CD1c-positive myeloid dendritic cell (primary cell): ENCODE data around the gene CACNA2D2.
A peak's percentile ranks its signal among the peaks of the same experiment; 100 is the strongest.

Experiments used
- DNase-seq: peaks from one replicate; pipeline ENCODE4 v3.0.0-alpha.2; 2016; ENCODE audit errors: extremely low spot score

CACNA2D2 gene

DNA sequence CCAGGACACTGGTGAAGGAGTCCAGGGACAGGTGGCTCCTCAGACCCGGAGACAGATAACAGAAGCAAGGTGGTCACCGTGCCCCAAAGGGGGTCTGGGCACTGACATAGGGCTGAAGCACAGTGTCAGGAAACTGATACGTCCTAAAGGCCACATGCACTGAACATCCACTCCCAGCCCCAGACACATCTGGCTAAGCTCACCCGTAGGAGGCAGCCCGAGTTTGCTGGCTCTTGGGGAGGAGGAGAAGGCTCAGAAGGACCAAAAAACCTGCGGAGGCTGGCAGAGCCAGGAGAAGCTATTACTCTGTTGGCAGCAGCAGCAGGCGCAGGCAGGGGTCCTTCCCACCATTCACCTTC, 1.2 kb downstream of the CACNA2D2 start:
- no peak for DNase-seq

DNA sequence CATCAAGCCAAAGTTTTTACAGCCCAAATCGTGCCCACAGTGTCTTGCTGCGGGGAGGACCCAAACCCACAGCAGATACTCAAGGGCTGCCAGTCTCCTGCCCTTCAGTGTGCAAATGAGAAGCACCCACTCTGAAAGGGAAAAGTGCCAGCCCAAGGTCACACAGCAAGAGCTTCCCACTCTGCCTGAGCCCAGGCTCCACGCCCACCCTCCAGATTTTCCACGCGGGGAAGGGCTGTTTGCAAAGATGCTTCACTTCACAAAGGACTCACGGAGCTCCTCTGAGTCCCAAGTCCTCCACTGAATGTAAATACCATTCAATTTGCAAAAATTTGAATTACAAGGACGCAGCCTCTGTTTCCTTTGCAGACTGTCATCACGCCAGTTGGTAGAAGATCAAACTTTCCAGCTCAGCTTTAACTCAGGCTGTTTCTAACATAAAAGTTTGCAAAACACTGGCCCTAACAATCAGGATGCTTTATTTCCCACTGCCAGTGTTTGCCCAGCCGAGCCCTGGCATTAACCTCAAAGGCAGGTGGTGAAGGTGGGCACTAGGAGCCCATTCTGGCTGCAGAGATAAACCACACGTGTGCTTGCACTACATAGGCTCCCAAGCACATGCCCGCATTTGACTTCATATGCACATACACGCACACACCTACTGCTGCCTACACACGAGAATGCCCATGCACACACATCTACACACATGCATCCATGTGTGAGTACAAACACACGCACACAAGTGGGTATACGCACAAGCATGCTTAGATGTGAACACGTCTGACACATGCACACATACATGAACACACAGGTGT, 7.6 kb downstream of the CACNA2D2 start:
- no peak for DNase-seq

DNA sequence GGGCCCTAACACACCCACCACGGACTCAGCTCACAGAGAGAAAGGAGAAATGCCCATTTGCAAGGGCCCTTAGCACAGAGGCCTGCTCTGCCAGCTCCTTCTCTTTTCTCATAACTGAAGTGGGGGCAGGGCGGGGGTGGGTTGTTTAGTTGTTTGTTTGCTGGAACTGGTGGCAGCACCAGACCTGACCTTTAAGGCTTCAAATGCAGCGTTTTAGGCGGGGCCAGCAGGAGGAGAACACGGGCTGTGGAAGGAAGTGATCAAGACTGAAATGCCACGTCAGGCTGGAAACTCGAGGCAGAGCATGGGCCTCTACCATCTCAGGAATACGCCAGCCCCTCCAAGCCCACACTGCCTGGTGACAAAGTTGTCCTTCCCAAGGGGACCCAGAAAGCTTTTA, 9.3 kb downstream of the CACNA2D2 start:
- DNase-seq, result peak; percentile 76

DNA sequence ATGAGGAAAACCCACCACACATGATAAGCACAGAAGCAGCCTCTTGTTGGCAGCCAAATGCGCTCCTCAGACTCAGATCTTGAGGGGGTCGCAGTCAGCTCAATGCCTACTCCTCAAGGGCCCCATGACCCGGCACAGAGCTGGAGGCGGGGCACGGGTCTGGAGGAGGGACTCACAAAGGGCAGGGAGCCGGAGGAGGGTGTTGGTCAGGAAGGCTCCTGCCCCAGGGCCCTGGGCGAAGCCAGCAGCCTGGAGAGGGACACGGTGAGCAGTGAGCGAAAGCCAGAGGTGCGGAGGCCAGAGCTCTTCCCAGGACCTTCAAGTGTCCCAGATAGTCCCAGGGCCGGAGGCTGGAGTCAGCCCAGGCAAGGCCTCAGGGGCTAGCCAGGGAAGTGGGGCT, 9.8 kb downstream of the CACNA2D2 start:
- DNase-seq, result no peak

DNA sequence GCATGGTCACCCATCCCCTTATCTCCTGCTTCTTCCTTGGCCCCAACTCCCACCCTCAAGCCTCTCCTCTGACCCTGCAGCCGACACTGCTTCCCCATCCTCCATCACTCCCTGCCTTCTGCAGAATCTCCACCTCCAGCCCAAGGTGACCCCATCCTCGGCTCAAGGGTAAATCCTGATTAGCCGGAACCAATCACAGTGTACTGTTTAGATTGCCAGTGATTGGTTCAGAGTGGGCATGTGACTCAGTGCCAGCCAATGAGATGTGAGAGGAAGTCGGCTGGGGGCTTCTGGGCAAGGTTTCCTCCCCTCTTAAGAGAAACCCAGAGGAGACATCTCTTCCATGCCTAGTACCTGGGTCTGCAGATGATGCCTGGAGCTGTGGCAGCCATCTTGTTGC, 10.3 kb downstream of the CACNA2D2 start:
- DNase-seq, result no peak

DNA sequence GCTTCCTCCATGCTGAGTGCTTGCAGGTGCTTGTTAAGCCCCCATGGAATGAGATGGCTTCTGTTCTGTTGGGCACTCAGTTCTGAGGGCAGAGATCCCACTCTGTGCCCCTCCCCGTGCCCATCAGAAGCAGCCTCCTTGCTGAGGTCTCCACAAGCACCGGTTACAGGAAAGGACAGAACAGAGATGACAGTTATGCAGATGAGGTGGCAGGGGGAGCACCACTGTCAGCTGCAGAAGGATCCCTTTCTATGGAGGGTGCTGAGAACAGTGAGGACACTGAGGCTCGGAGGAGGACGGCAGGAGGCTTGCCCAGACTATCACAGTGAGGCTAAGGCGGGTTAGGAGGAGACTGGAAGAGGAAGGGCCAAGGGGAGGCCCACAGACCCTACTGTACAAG, 12.4 kb downstream of the CACNA2D2 start:
- DNase-seq, result no peak

DNA sequence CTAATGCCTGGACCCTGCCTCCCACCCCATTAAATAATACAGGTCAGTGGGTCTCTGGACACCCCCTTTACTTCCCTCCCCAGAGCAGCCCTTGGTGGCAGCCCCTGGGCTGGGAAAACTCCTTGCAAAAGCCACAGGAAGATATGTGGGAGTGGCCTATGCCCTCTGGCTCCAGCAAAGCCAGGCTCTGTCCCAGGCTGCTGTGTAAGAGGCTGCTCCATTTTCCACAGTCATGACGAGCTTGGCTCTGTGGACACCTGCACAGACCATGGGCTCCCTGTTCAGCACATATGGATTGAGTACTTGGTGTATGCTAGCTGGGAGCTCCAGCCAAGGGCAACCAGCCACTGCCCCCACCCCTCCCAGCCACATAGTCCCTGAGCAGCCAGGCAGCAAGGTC, 13.0 kb downstream of the CACNA2D2 start:
- no peak for DNase-seq

DNA sequence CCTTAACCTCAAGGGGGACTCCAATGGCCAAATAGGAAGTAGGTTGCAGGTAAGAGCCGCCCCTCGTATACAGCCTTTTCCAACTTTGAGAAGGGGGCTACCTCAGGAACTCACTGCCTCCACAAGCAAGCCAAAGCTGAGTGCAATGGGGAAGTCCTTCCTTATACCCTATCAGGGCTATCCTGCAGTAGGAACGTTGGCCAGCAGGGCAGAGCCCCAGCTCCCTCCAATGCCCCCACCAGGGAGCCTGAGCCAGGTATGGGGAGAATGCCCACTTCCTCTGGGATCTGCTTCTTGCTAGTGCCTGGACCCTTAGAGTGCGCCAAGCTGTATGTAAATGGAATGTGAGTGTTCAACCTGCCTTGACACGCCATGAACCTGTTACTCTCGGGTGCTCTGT, 16.3 kb downstream of the CACNA2D2 start:
- DNase-seq, result no peak

DNA sequence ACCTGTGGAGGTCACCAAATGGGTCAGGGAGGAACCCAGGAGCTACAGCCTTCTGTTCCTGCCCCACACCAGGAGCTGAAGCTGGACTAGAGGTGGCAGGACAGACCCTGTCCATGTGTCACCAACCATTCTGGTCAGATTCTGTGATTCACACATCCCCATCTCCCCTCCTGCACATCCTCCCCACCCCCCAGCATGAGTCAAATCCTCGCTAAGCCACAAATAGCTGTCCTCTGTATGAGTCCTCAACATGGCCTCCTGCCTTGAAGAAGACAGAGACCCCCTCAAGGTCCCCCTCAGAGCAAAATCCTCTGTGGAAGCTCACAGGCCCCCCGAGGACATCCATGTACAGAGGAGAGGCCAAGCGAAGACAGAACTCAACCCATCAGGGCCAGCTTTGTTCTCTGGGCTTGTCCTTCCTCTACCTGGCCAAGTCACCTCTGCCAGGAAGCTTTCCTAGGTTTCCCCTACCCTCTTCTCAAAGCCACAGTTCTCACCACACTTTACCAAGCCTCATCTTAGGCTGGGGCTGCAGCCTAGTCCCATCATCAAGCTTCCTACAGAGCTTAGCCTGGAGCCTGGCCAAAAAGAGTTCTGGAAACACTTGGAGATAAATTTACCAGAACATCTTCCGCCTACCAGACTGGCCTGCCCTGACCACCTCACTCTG, 17.1 kb downstream of the CACNA2D2 start:
- no peak for DNase-seq

DNA sequence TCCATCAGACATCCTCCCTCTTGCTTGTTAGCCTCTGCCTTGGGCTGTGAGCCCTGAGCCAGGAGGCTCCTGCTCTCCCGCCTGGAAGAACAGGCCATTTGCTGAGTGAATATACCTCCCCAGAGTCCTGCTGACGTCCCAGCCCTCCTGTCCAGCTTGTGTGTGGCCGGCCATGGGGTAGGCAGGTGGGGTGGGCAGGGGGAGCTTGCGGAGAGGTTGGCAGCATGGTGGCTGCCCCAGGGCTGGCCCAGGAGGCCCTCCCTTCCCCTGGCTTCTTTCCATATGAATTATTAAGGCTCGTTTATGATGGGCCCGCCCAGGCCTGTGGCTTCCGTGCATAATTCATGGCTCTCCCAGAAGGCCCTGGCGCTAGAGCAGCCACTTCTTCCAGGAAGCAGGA, 18.7 kb downstream of the CACNA2D2 start:
- no peak for DNase-seq

DNA sequence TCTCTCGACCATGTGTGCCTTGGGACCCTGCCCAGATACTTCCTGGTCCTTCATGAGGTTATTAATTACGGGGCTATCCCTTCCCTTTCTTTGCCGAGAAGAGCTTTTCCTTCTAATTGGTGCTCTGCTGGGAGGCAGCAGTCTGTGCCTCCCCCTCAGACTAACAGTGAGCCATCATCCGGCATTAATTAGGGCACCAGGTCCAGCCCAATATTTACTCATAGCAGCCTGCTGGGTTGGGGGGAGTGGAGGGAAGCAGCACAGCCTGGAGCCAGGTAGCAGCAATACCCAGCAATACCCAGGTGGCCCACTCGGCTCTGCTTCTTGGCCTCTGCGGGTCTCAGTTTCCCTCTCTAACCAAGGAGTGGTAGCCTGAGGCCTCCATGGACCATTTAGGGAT, 20.1 kb downstream of the CACNA2D2 start:
- no peak for DNase-seq

DNA sequence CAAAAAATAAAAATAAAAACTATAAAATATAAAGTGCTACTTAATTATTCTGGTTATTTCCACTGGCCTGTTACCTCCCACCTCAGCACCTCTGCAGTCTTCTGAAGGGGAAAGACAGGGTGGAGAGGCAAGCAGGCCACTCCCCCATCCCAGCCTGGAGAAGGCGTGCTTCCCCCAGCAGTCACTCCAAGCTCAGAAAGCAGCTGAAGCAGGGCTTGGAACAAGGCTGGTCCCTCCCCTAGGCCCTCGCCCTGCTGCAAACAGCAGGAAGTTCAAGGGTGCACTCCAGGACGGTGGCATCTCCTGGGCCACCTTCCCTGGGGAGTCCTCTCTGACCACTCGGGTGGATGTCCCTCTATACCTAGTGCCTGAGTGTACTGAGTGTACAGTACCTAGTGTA, 21.4 kb downstream of the CACNA2D2 start:
- no peak for DNase-seq

DNA sequence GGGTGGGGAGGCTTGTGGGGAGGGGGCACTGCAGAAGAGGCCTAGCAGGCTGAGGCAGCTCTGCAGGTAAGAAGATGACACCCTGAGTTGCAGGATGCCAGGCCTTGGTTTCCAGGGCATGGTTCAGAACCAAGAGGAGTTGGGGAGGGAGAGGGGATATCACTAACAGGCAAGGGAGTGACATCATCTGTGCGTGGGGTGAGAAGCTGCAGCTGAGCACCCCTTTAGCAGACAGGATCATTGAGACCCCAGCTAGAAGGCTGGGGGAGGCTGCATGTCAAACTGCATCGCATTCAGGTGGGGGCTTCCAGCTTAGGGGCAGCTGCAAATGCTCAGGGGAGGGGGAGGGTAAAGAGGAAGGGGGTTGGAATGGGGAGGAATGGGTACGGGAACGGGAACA, 23.0 kb downstream of the CACNA2D2 start:
- no peak for DNase-seq

DNA sequence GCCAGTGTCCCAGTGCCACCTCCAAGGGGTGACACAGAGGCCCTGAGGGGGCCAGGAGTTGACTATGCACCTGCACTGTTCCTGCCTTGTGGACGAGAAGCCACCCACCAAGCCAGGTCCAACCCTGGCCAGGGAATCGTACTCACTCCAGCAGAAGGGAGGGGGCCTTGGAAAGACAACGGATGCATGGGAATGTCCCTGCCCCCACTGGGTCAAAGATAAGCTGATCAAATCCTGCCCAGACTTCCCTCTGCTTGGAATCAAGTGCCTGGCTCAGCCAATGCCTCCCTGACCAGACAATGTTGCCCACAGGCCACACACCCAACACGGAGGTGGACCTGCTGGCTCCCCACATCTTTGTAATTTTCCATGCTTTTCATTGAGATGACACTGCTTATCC, 23.9 kb downstream of the CACNA2D2 start:
- DNase-seq, result no peak

DNA sequence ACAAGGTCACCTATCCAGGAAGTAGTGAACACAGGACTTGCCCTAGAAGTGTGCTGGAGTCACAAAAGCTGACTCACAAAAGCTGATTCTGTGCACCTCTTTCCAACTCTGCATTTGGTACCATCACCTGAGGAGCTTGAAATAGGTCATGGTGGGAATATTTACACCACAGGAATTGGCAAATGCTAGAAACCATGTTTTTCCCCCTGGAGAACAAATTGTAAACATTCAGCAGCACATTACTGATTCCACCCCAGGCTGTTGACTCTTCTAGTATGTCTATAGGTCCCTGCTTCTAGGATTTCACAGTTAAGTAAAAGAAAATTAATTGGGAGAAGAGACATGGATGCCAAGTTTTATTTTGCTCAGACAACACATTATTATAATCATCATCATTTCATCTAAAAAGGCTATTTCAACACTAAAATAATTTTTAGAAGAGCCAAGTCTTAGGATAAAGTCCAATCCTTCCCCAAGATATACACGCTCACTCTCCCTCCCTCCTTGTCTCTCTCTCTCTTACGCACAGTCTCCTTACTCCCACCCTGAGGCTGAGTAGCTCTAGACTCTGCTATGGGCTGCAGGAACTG, 24.7 kb downstream of the CACNA2D2 start:
- no peak for DNase-seq

DNA sequence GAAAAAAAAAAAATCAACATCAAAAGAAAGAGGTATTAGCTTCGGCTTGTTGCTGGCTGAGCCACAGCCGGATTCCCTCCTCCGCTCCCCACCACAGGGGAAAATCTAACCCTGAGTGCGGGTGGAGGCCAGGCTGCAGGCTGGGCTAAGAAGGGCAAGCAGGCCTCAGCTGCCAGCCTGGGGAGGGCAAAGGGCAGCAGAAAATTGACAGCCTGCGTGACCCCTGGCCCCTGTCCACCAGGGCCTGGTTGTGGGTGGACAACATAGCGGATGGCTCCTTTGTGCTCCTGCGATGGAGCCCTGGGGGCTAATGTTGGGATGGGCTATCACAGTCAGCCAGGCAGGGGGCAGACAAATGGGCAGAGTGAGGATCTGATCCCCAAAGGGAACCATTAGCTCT, 25.4 kb downstream of the CACNA2D2 start:
- no peak for DNase-seq

DNA sequence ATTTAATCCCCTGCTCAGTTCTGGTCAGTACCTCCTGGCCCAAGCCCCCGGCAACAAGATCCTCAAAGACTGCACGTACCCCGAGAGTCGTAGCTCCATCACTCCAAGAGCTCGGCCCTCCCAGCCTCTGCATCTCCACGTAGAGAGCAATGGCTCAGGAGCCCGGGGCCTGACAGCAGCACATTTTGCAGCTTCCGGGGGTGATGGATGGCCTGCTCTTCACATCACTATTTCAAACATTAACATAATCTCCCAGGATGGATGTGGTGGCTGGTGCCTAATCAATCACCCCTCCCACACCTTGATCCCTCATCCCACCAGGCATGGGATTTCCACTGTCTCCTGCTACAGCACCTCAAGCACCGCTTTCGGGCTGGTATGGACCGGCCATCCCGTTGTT, 28.1 kb downstream of the CACNA2D2 start:
- no peak for DNase-seq

DNA sequence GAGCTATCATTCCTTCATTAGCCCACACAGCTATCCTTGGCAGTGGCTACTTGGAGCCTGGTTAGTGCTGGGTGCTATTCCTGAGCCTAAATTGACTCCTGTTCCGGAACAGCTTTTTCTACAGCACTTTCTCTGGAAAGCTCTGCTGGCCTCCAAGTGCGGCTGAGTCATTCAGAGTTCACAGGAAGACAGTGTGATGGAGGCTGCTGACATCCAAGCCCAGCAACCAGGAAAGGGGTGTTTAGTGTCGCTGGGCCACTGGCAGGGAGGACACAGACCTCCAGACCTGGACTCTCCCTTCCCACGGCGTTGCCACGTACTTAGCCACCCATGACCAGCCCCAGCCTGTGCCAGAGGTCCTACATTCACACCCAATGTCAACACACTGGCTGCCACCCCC, 28.7 kb downstream of the CACNA2D2 start:
- DNase-seq, result no peak

DNA sequence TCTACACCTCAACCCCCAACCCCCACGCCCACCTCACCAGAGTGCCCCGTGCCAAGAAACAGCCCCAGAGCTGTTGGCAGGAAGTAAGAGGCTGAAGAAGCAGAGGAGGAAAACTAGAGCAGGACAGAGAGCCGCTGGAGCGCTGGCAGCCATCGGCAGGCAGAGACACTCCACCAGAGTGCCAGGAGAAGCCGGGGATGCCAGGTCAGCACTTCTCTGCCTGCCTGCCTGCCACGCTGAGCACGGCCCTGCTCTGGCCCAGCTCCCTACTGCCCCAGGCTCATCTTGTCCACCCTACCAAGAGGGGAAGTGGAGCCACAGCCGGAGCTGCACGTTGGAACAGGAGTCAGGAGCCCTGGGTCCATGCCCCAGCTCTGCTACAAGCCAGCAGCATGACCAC, 29.7 kb downstream of the CACNA2D2 start:
- no peak for DNase-seq

DNA sequence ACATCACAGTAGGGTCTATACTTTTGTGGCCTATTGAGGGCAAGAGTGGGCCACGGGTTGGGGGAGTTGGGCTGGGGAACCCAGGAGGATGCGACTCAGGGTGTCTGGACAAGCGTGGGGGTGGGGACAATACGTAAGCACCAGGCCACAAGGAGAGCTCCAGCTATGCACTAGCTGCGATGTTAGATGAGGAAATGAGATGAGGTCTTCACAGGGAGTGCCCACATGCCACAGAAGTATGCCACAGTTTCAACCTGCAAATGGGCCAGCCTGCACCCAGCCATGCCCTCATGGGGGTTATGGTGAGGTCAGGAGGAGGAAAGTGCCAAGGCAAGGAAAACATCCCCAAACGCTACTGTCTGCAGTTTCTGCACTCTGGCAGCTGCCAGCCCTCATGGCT, 30.5 kb downstream of the CACNA2D2 start:
- no peak for DNase-seq

DNA sequence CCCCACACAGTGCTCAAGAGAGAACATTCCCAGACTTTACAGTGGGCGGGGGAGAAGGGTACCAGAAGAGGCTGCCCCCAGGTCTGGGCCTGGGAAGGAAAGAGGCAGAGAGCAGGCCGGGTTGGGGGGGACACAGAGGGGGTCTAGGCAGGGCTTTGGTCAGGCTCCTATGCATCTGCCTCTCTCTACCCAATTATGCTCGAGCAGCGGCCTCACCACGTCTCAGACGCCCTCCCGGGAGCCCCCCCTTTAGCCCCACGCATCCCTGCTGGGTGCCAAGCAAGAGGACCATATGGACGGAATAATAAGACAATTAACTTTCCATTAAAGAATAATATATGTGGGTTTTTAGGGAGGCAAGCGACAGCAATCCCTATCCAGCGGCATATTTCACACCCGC, 32.8 kb downstream of the CACNA2D2 start:
- no peak for DNase-seq

DNA sequence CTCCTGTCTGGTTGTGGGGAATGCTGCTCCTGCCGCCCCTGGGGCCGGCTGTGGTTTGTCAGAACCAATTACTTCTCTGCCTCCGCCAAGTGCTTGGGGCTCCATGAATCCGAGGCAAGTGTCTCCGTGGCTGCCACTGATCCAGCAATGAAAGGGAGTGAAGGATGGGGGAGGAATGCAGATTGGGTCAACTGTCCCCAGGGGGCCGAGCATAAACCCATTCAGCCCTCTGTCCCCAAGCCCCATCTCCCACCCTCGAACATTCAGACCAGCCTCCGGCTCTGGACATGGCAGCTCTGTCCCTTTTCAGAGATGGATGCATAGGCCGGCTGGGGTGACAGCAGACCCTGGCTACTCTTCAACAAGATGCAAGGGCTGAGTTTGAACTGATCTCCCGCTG, 35.5 kb downstream of the CACNA2D2 start:
- DNase-seq, result no peak

DNA sequence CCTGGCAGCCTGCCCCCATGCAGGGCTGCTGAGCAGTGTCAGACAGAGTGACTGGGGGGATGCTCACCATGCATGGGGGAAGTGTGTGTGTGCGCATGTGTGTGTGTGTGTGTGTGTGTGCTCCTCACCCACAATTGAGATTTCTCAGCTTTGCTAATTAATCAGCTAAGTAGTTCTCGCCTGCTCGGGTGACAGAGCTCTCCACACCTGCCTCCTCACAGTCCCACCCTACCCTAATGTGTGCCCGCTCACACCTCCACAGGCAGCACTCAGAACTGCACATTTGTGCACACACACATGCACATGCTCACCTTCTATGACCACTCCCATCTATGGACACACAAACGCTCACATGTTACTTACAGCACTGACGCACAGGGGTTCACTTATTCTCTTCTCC, 37.3 kb downstream of the CACNA2D2 start:
- DNase-seq, result no peak
